WTC11 (cell line): Measurements from ENCODE around the gene MTA1.

ENCODE experiments used
- ZNF121 ChIP-seq: sonication (generic); formaldehyde crosslinking; IDR thresholded peaks from 2 replicates; pipeline ENCODE4 v1.8.0; 2023; ENCODE audit warnings: missing genetic modification reagents
- TF ChIP-seq, protein P1 (sequence below): sonication (generic); formaldehyde crosslinking; IDR thresholded peaks from 2 replicates; pipeline ENCODE4 v1.8.0; 2022; ENCODE audit warnings: mild to moderate bottlenecking, missing genetic modification reagents
- TF ChIP-seq, protein P2 (sequence below): sonication (generic); formaldehyde crosslinking; IDR thresholded peaks from 2 replicates; pipeline ENCODE4 v1.8.1; 2023; ENCODE audit warnings: mild to moderate bottlenecking, missing genetic modification reagents, borderline replicate concordance
- TF ChIP-seq, protein P3 (sequence below): sonication (generic); formaldehyde crosslinking; IDR thresholded peaks from 2 replicates; pipeline ENCODE4 v1.8.0; 2022; ENCODE audit warnings: mild to moderate bottlenecking, missing genetic modification reagents

DNA sequence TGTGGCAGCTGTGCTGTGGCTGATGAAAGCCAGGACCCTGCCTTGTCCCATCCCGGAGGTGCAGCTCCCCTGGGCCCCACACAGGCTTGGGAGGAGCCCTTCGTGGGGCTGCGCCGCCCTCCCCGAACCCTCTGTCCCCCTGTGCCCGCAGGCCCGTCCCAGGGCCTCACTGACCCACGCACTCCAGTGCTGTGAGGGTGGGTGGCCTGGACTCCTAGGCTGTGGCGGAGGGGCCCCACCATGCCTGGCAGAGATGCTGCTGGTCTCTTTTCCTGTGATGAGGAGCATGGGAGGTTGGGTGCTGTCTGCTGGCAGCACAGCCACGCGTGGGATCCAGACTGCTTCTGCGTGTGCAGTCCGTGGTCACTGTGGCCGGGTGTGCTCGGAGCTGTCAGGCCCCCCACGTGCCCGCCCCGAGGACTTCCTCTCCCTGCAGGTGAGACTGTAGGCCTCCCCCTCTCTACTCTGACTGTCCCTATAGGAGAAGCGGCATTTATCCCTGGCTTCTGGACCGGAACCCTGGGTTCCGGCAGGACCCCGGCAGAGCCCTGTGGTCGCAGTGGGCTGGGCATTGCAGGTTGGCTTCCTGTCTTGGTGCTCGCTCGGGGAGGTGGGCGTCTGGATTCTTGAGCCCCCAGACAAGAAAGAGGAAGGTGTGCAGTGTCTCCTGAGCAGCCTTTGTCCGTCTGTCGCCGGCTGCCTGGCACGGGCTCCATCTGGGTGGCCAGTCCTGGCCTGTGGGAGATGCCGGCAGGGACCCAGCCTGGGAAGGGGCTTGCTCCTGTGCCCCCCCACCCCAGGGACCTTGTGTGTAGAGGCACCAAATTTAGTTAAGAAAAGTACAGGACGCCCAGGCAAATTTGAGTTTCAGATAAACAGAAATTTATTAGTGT lies 2.3 kb downstream of the MTA1 start:
- TF ChIP-seq, protein P1, sequence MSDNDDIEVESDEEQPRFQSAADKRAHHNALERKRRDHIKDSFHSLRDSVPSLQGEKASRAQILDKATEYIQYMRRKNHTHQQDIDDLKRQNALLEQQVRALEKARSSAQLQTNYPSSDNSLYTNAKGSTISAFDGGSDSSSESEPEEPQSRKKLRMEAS (CRISPR knock-in tag), result no peak
- TF ChIP-seq ZNF121 (CRISPR knock-in tag), result no peak
- TF ChIP-seq, protein P2, sequence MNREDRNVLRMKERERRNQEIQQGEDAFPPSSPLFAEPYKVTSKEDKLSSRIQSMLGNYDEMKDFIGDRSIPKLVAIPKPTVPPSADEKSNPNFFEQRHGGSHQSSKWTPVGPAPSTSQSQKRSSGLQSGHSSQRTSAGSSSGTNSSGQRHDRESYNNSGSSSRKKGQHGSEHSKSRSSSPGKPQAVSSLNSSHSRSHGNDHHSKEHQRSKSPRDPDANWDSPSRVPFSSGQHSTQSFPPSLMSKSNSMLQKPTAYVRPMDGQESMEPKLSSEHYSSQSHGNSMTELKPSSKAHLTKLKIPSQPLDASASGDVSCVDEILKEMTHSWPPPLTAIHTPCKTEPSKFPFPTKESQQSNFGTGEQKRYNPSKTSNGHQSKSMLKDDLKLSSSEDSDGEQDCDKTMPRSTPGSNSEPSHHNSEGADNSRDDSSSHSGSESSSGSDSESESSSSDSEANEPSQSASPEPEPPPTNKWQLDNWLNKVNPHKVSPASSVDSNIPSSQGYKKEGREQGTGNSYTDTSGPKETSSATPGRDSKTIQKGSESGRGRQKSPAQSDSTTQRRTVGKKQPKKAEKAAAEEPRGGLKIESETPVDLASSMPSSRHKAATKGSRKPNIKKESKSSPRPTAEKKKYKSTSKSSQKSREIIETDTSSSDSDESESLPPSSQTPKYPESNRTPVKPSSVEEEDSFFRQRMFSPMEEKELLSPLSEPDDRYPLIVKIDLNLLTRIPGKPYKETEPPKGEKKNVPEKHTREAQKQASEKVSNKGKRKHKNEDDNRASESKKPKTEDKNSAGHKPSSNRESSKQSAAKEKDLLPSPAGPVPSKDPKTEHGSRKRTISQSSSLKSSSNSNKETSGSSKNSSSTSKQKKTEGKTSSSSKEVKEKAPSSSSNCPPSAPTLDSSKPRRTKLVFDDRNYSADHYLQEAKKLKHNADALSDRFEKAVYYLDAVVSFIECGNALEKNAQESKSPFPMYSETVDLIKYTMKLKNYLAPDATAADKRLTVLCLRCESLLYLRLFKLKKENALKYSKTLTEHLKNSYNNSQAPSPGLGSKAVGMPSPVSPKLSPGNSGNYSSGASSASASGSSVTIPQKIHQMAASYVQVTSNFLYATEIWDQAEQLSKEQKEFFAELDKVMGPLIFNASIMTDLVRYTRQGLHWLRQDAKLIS (CRISPR knock-in tag), result no peak
- TF ChIP-seq, protein P3, sequence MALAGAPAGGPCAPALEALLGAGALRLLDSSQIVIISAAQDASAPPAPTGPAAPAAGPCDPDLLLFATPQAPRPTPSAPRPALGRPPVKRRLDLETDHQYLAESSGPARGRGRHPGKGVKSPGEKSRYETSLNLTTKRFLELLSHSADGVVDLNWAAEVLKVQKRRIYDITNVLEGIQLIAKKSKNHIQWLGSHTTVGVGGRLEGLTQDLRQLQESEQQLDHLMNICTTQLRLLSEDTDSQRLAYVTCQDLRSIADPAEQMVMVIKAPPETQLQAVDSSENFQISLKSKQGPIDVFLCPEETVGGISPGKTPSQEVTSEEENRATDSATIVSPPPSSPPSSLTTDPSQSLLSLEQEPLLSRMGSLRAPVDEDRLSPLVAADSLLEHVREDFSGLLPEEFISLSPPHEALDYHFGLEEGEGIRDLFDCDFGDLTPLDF (CRISPR knock-in tag), result no peak
